OCI-LY7 (cell line): ENCODE measurements around the gene DMXL1. TPM values are rescaled to one million over a fixed set of nuclear protein-coding genes. Genes with fewer than 3 reads are reported as not detected.

Experiments used
- BruUV-seq: library from RNA; stranded (reverse); fragments of 400-500 nt; replicated peaks from 2 replicates; lab custom pipeline; 2021; lab: Mats Ljungman, UMichigan
- CTCF ChIA-PET: fragments of 300-600 bp; sonication (Branson Sonifier 250); formaldehyde crosslinking; loops from one replicate; lab custom pipeline; 2022; ENCODE audit warnings: antibody characterized with exemption; ENCODE audit not compliant: unreplicated experiment; lab: Charles Lee
- POLR2A ChIA-PET: fragments of 300-600 bp; sonication (Branson Sonifier 250); formaldehyde crosslinking; loops from one replicate; lab custom pipeline; 2022; ENCODE audit warnings: antibody characterized with exemption; lab: Charles Lee
- DNase-seq: peaks from one replicate; pipeline ENCODE4 v3.0.0-alpha.2; 2015; ENCODE audit warnings: low spot score
- H2AFZ ChIP-seq: fragments of 200-600 bp; sonication (generic), shearing (Covaris generic); 2 replicates; pipeline ENCODE4 v1.6.1; 2014; ENCODE audit warnings: mild to moderate bottlenecking, antibody characterized with exemption, low read length, moderate library complexity
- H3K27ac ChIP-seq: fragments of 200-600 bp; sonication (generic); 2 replicates; pipeline ENCODE4 v1.5.1; 2014; ENCODE audit warnings: mixed run types, low read depth, mild to moderate bottlenecking, moderate library complexity, low read length, inconsistent platforms; ENCODE audit not compliant: poor library complexity, severe bottlenecking
- H3K36me3 ChIP-seq: fragments of 200-600 bp; sonication (generic); 2 replicates; pipeline ENCODE4 v1.6.1; 2014; ENCODE audit warnings: mild to moderate bottlenecking, antibody characterized with exemption, low read length, moderate library complexity, mixed read lengths; ENCODE audit not compliant: insufficient read depth
- H3K4me1 ChIP-seq: fragments of 200-600 bp; sonication (generic); 2 replicates; pipeline ENCODE4 v1.5.1; 2014; ENCODE audit warnings: mild to moderate bottlenecking, low read length; ENCODE audit not compliant: insufficient read depth, poor library complexity, severe bottlenecking
- H3K4me2 ChIP-seq: fragments of 200-600 bp; sonication (generic); 2 replicates; pipeline ENCODE4 v1.6.1; 2014; ENCODE audit warnings: mild to moderate bottlenecking, low read length
- H3K4me3 ChIP-seq: fragments of 200-600 bp; sonication (generic); 2 replicates; pipeline ENCODE4 v1.5.1; 2014; ENCODE audit warnings: mild to moderate bottlenecking, low read depth, low read length; ENCODE audit not compliant: poor library complexity, severe bottlenecking
- H3K79me2 ChIP-seq: fragments of 200-600 bp; sonication (generic); 2 replicates; pipeline ENCODE4 v1.6.1; 2016; ENCODE audit warnings: low read depth, mild to moderate bottlenecking, low read length, moderate library complexity, mixed read lengths; ENCODE audit not compliant: insufficient read depth
- H3K9me2 ChIP-seq: fragments of 200-600 bp; sonication (generic); 2 replicates; pipeline ENCODE4 v1.6.1; 2016; ENCODE audit warnings: mild to moderate bottlenecking, low read length, mixed read lengths; ENCODE audit not compliant: insufficient read depth
- H3K9me3 ChIP-seq: fragments of 200-600 bp; sonication (generic); 2 replicates; pipeline ENCODE4 v1.6.1; 2014; ENCODE audit warnings: mild to moderate bottlenecking, mixed run types, low read length, mixed read lengths
- H4K20me1 ChIP-seq: fragments of 200-600 bp; sonication (generic); 2 replicates; pipeline ENCODE4 v1.6.1; 2014; ENCODE audit warnings: mild to moderate bottlenecking, antibody characterized with exemption, low read length, moderate library complexity, mixed read lengths; ENCODE audit not compliant: insufficient read depth
- CTCF ChIP-seq: fragments of 200-600 bp; sonication (generic); conservative IDR thresholded peaks from 2 replicates; pipeline ENCODE4 v1.5.1; 2014; ENCODE audit warnings: mild to moderate bottlenecking, antibody characterized with exemption, low read length, moderate library complexity, mixed read lengths
- EZH2phosphoT487 ChIP-seq: fragments of 200-600 bp; sonication (generic); IDR thresholded peaks from 2 replicates; pipeline ENCODE4 v1.6.1; 2018; ENCODE audit warnings: low read depth, borderline replicate concordance, mild to moderate bottlenecking, mixed run types, antibody characterized with exemption, low read length, moderate library complexity, mixed read lengths
- intact Hi-C: fragments of 100-400 bp; cut with micrococcal nuclease; formaldehyde crosslinking; loops from one replicate; pipeline ENCODE4 v1.10.0; 2022; ENCODE audit not compliant: unreplicated experiment
- total RNA-seq, 2 experiments: library from RNA; depleted of rRNA in 1 of 2; stranded (reverse); fragments of >200 nt in 1 of 2; shearing (Covaris generic) in 1 of 2; gene quantifications; 2 replicates each; pipeline ENCODE4 v1.2.3, GENCODE V29; 2014 to 2022

Gene DMXL1
- total RNA-seq, 2 experiments from 2014 or later = 76.6 to 79.4 TPM

GRCh38 chr5:119288379-119289033 is 217.6 kb downstream of the DMXL1 start:
- ChIA-PET CTCF (interaction anchor here (1.1 kb wide), 1 partner anchor 9 kb away, joined by 4 read pairs; no protein-coding TSS in a partner anchor), POLR2A (interaction anchor here (0.6 to 5.2 kb wide), 7 partner anchors 12 to 206 kb away, joined by 3 to 48 read pairs (median 4); no protein-coding TSS in a partner anchor)
- no peak for TF ChIP-seq CTCF
- no peak for TF ChIP-seq EZH2phosphoT487
- Histone ChIP-seq H3K9me2 (no peaks in the 10 kb centered on the region), H3K79me2 (peaks cover 34% of the 10 kb centered on the region; the same call in 1 of the 2 replicates), H2AFZ (no peak overlapping the region), H4K20me1 (peaks cover 12% of the 10 kb centered on the region; the same call in 1 of the 2 replicates), H3K36me3 (no peaks in the 10 kb centered on the region; the same call in 1 of the 2 replicates), H3K4me3 (no peak overlapping the region), H3K4me2 (peak overlapping the region; percentile 49), H3K9me3 (no peaks in the 10 kb centered on the region), H3K27ac (no peak overlapping the region), H3K4me1 (peaks cover 90% of the 10 kb centered on the region)
- no peak for DNase-seq
- BruUV-seq = no TSS peak
- intact Hi-C loops = no loop called here

GRCh38 chr5:119289438-119290044 is 218.7 kb downstream of the DMXL1 start:
- Histone ChIP-seq H3K79me2 (peaks cover 37% of the 10 kb centered on the region; the same call in 1 of the 2 replicates), H2AFZ (no peak overlapping the region), H3K27ac (peak overlapping the region; percentile 1), H3K4me2 (peak overlapping the region; percentile 49), H3K9me2 (no peaks in the 10 kb centered on the region), H3K4me3 (peak overlapping the region; percentile 19), H3K9me3 (no peaks in the 10 kb centered on the region), H4K20me1 (peaks cover 12% of the 10 kb centered on the region; the same call in 1 of the 2 replicates), H3K36me3 (no peaks in the 10 kb centered on the region; the same call in 1 of the 2 replicates), H3K4me1 (peaks cover 81% of the 10 kb centered on the region)
- DNase-seq = no peak
- no peak for TF ChIP-seq CTCF
- no peak for TF ChIP-seq EZH2phosphoT487
- intact Hi-C loops = loop anchor here (2.0 kb wide), 1 partner anchor 13 kb away; no protein-coding TSS in a partner anchor
- BruUV-seq = TSS peak; percentile 80
- POLR2A ChIA-PET = interaction anchor here (0.6 to 5.2 kb wide), 17 partner anchors 9 to 263 kb away, joined by 3 to 48 read pairs (median 5); no protein-coding TSS in a partner anchor
- CTCF ChIA-PET = no interaction called here
